ENCODE results near the gene R3HDM2.
"Not testable (repeated sequence)": the region's sequence is repeated elsewhere in the genome, so short reads cannot be mapped to it uniquely, and the experiment has no call there.

R3HDM2 gene

DNA sequence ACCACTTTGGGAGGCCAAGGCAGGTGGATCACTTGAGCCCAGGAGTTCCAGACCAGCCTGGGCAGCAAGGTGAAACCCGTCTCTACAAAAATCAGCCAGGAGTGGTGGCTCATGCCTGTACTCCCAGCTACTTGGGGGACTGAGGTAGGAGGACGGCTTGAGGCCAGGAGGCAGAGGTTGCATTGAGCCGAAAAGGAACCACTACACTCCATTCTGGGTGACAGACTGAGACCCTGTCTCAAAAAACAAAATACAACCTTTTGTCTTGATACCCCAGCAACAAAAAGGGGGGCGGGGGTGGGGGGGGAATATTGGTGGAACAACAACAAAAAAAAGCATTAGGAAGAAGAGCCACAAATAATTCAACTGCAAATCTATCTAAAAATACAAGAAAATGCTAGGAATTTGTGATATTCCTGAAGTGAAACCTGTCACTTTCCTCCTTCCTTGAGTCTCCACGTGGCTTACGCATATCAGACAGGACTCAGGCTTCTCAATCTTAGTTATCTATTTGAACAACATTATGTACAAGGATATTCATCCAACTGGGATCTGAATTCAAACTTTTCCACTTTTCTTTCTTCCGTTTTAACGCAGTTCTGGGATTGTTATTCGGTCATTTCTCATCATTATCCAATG is 1.3 kb downstream of the R3HDM2 start:
- no peak for DNase-seq (ENCODE audit: low read depth in 2 of 3, low spot score in 2 of 3)

- DNase-seq (ENCODE audit: low read depth in 2 of 3, low spot score in 2 of 3): no peak
Measured at GRCh38 chr12:57428965-57429364, 1.9 kb downstream of the R3HDM2 start.

DNA sequence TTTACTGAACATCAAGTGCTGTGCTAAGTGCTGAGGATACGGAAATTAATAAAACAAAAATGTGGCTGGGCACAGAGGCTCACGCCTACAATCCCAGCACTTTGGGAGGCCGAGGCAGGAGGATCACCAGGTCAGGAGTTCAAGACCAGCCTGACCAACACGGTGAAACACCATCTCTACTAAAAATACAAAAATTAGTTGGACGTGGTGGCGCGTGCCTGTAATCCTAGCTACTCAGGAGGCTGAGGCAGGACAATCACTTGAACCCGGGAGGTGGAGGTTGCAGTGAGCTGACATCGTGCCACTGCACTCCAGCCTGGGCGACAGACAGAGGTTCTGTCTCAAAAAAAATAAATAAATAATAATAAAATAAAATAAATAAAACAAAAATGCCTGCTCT is 3.9 kb downstream of the R3HDM2 start:
- not testable (repeated sequence) for DNase-seq (ENCODE audit: low read depth in 2 of 3, low spot score in 2 of 3)

GRCh38 chr12:57420482-57420881 is 10.4 kb downstream of the R3HDM2 start:
- no peak for DNase-seq (ENCODE audit: low read depth in 2 of 3, low spot score in 2 of 3)

- no peak for DNase-seq (ENCODE audit: low read depth in 2 of 3, low spot score in 2 of 3)
Measured at GRCh38 chr12:57419495-57419894, 11.3 kb downstream of the R3HDM2 start.

DNA sequence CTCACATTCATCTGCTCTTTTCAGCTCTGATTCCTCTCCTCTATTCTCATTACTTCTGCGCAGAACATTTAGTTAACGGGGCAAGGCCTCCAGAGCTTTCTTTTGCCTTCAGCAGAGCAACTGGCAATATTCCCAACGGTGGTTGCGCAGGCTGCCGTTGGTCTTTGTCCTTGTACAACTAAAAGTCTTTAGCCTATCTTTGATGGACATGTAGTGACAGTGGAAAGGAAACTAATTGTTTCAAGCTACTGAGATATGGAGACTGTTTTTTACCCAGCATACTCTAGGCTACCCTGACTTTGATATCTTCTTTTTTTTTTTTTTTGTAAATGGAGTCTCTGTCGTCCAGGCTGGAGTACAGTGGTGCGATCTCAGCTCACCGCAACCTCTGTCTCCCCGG is 12.6 kb downstream of the R3HDM2 start:
- no peak for DNase-seq (ENCODE audit: low read depth in 2 of 3, low spot score in 2 of 3)

DNA sequence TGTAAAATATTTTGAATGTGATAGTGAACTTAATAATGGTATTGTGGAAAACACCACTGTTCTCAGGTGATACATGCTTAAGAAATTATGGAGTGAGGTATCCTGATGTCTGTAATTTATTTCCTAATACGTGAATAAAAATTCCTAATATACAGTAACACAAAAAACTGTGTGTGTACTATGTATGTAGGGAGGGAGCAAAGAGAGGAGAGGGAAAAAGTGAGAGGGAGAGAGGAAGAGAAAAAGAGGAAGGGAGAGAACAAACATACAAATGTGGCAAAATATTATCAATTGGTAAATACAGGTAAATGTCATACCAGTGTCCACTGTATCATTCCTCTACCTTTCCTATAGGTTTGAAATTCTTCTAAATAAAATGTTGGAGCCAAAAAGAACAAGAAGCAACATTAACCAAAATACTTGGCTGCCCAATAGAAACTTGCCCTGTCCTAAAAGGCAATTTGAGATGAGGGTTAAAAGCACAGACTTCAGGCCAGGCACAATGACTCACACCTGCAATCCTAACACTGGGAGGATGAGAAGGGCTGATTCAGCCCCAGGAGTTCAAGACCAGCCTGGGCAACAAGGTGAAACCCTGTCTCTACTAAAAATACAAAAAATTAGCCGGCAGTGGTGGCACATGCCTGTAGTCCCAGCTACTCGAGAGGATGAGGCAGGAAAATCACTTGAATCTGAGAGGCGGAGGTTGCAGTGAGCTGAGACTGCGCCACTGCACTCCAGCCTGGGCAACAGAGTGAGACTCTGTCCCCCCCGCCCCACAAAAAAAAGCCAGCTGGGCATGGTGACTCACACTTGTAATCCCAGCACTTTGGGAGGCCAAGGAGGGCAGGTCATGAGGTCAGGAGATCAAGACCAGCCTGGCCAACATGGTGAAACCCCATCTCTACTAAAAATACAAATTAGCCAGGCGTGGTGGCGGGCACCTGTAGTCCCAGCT is 14.5 kb downstream of the R3HDM2 start:
- DNase-seq (ENCODE audit: low read depth in 2 of 3, low spot score in 2 of 3): no peak

- no peak for DNase-seq (ENCODE audit: low read depth in 2 of 3, low spot score in 2 of 3)
Measured at GRCh38 chr12:57415088-57415487, 15.8 kb downstream of the R3HDM2 start.

DNA sequence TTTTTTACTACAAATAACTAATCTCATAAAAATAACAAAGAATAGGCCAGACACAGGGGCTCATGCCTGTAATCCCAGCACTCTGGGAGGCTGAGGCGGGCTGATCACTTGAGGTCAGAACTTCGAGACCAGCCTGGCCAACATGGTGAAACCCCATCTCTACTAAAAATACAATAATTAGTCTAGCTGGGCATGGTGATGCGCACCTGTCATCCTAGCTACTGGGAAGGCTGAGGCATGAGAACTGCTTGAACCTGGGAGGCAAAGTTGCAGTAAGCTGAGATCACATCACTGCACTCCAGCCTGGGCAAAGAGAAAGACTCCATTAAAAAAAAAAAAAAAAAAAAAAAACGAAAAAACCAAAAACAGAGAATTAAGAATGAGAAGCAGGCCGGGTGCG is 16.7 kb downstream of the R3HDM2 start:
- not testable (repeated sequence) for DNase-seq (ENCODE audit: low read depth in 2 of 3, low spot score in 2 of 3)

- DNase-seq (ENCODE audit: low read depth in 2 of 3, low spot score in 2 of 3): no peak
Measured at GRCh38 chr12:57410534-57410933, 20.3 kb downstream of the R3HDM2 start.

DNA sequence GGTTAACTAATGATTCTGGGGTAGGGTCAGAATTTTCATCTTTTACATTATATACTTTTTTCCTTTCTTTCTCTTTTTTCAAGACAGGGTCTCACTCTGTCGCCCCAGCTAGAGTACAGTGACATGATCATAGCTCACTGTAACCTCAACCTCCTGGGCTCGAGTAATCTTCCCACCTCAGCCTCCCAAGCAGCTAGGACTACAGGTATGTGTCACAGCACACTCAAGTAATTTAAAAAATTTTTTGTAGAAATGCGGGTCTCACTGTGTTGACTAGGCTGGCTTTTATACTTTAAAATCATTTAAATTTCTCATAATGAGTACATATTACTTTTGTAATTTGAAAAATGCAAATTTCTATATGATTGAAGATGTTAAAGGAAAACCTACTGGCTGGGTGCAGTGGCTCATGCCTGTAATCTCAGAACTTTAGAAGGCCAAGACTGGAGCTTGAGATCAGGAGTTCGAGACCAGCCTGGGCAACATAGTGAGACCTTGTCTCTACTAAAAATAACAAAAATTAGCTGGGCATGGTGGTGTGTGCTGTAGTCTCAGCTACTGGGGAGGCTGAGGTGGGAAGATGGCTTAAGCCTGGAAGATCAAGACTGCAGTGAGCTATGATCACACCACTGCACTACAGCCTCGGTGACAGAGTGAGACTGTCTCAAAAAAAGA is 25.7 kb downstream of the R3HDM2 start:
- no peak for DNase-seq (ENCODE audit: low read depth in 2 of 3, low spot score in 2 of 3)

- not testable (repeated sequence) for DNase-seq (ENCODE audit: low read depth in 2 of 3, low spot score in 2 of 3)
Measured at GRCh38 chr12:57402156-57402555, 28.7 kb downstream of the R3HDM2 start.

- DNase-seq (ENCODE audit: low read depth in 2 of 3, low spot score in 2 of 3): no peak
Measured at GRCh38 chr12:57401165-57401564, 29.7 kb downstream of the R3HDM2 start.

DNA sequence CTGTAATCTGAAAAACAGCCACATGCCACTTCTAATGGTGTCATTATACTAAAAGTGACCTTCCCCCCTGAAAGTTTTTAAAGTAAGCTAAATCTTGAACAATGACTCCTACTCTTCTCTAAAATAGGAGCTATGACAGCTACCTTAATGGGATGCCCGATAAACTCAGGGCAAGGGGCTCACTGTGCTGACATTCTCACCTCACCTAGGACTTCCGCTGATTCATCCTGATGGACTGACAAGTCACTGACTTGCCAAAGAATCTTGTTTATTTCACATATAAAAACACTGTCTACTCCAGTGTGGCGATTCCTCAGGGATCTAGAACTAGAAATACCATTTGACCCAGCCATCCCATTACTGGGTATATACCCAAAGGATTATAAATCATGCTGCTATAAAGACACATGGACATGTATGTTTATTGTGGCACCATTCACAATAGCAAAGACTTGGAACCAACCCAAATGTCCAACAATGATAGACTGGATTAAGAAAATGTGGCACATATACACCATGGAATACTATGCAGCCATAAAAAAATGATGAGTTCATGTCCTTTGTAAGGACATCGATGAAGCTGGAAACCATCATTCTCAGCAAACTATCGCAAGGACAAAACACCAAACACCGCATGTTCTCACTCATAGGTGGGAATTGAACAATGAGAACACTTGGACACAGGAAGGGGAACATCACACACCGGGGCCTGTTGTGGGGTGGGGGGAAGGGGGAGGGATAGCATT is 31.0 kb downstream of the R3HDM2 start:
- DNase-seq (ENCODE audit: low read depth in 2 of 3, low spot score in 2 of 3): not testable (repeated sequence)

- DNase-seq (ENCODE audit: low read depth in 2 of 3, low spot score in 2 of 3): no peak
Measured at GRCh38 chr12:57397441-57397840, 33.4 kb downstream of the R3HDM2 start.

GRCh38 chr12:57395121-57395520 is 35.7 kb downstream of the R3HDM2 start:
- no peak for DNase-seq (ENCODE audit: low read depth in 2 of 3, low spot score in 2 of 3)

DNA sequence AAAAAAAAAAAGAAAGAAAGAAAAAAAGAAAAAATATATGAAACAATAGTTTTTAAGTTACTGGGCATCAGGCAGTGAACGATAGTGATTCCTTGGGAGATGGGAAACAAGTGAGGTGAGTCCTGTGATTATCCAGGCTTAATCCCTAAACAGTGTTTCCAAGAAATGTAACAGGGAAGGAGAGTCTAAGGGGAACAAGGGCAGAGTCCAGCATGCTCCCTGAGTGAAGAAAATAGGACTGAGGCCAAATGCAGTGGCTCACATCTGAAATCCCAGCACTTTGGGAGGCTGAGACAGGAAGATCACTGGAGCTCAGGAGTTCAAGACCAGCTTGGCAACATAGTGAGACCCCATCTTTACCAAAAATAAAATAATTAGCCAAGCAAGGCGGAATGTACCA is 40.7 kb downstream of the R3HDM2 start:
- DNase-seq (ENCODE audit: low read depth in 2 of 3, low spot score in 2 of 3): no peak

DNA sequence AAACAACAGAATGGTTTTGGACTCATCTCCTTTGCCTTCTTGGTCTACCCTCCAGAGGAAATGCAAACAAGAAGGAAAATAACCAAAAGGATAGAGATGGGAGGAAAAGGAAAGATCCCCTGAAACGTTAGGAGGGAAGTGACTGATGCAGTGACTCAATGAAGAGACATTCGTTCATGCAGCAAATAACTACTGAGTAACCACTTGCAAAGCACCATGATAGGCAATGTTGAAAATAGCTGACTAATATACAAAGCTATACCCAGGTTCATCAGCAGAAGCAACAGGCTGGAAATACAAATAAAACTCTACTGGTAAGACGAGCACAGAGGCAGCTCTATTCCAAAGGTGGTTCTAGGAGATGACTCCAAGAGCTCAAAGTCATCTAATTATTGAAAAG is 41.8 kb downstream of the R3HDM2 start:
- DNase-seq (ENCODE audit: low read depth in 2 of 3, low spot score in 2 of 3): no peak

GRCh38 chr12:57388425-57388824 is 42.4 kb downstream of the R3HDM2 start:
- no peak for DNase-seq (ENCODE audit: low read depth in 2 of 3, low spot score in 2 of 3)

- no peak for DNase-seq (ENCODE audit: low read depth in 2 of 3, low spot score in 2 of 3)
Measured at GRCh38 chr12:57386187-57386720, 44.6 kb downstream of the R3HDM2 start.

- DNase-seq (ENCODE audit: low read depth in 2 of 3, low spot score in 2 of 3): no peak
Measured at GRCh38 chr12:57385586-57385985, 45.3 kb downstream of the R3HDM2 start.
